HepG2 (cell line): ENCODE data around the gene ACTR3. TPM values are rescaled to one million over a fixed set of nuclear protein-coding genes. Genes with fewer than 3 reads are reported as not detected.

Source experiments
- CBX1 ChIP-seq: IDR thresholded peaks from one replicate; pipeline ENCODE4 v1.6.1; 2016; ENCODE audit warnings: antibody characterized with exemption, low read depth
- EHMT2 ChIP-seq: fragments of 200-600 bp; sonication (generic); IDR thresholded peaks from 2 replicates; pipeline ENCODE4 v1.7.0; 2017; ENCODE audit warnings: antibody characterized with exemption, low read depth, low read length, borderline replicate concordance
- GATAD2A ChIP-seq: IDR thresholded peaks from 2 replicates; pipeline ENCODE4 v1.6.1; 2016
- NFIC ChIP-seq: IDR thresholded peaks from 2 replicates; pipeline ENCODE4 v1.6.1; 2012; ENCODE audit warnings: mild to moderate bottlenecking, low read length, inconsistent platforms
- RFXAP ChIP-seq: sonication (generic); formaldehyde crosslinking; IDR thresholded peaks from 2 replicates; pipeline ENCODE4 v1.4.0; 2020; ENCODE audit warnings: missing genetic modification reagents, borderline replicate concordance
- SOX6 ChIP-seq, 2 experiments: fragments of 450-650 bp in 1 of 2; sonication (generic) in 1 of 2; formaldehyde crosslinking in 1 of 2; IDR thresholded peaks; 2 replicates each; pipeline versions ENCODE4 v1.4.0 to v1.6.1; 2017 to 2020; ENCODE audit warnings: antibody characterized with exemption in 1 of 2, mild to moderate bottlenecking in 1 of 2, missing genetic modification reagents in 1 of 2
- ZBTB37 ChIP-seq: sonication (generic); formaldehyde crosslinking; IDR thresholded peaks from 2 replicates; pipeline ENCODE4 v1.4.0; 2020; ENCODE audit warnings: mild to moderate bottlenecking, missing genetic modification reagents
- ZEB1 ChIP-seq: IDR thresholded peaks from 2 replicates; pipeline ENCODE4 v1.6.1; 2012; ENCODE audit warnings: mild to moderate bottlenecking, low read depth, inconsistent platforms; ENCODE audit not compliant: insufficient replicate concordance
- ZFX ChIP-seq: sonication (generic); formaldehyde crosslinking; IDR thresholded peaks from 2 replicates; pipeline ENCODE4 v1.4.0; 2020; ENCODE audit warnings: mild to moderate bottlenecking, low read depth, missing genetic modification reagents, moderate library complexity
- polyA plus RNA-seq, 8 experiments: library from polyadenylated mRNA; depleted of rRNA in 3 of 8; stranded (reverse) in 7 of 8; unstranded in 1 of 8; fragments of >200 nt; fragmentation: Illumina TruSeq in 4 of 8; extraction: Trizol in 4 of 8; gene quantifications; 2 replicates each; pipeline versions ENCODE4 v1.2.1 to v1.2.3, GENCODE V29; 2011 to 2016; ENCODE audit warnings: low read depth in 4 of 8, missing spikeins in 1 of 8, mixed read lengths in 1 of 8; ENCODE audit not compliant: insufficient read depth in 1 of 8
- total RNA-seq, 5 experiments: library from RNA; depleted of rRNA; stranded (reverse); fragments of >200 nt; fragmentation: Illumina TruSeq; extraction: Trizol; gene quantifications; 2 replicates each; pipeline ENCODE4 v1.2.3, GENCODE V29; 2016; ENCODE audit warnings: low read depth in 1 of 5
- TF ChIP-seq, protein P1 (sequence below): sonication (generic); formaldehyde crosslinking; IDR thresholded peaks from 2 replicates; pipeline ENCODE4 v1.4.0; 2020; ENCODE audit warnings: missing genetic modification reagents
- TF ChIP-seq, protein P2 (sequence below): sonication (generic); formaldehyde crosslinking; IDR thresholded peaks from 2 replicates; pipeline ENCODE4 v1.5.1; 2020; ENCODE audit warnings: missing genetic modification reagents, mild to moderate bottlenecking, borderline replicate concordance
- TF ChIP-seq, protein P3 (sequence below): sonication (generic); formaldehyde crosslinking; IDR thresholded peaks from 2 replicates; pipeline ENCODE4 v1.8.0; 2022; ENCODE audit warnings: mild to moderate bottlenecking, missing genetic modification reagents; ENCODE audit not compliant: insufficient replicate concordance
- TF ChIP-seq, protein P4 (sequence below): sonication (generic); formaldehyde crosslinking; IDR thresholded peaks from 2 replicates; pipeline ENCODE4 v1.4.0; 2020; ENCODE audit warnings: missing genetic modification reagents
- TF ChIP-seq, protein P5 (sequence below): sonication (generic); formaldehyde crosslinking; IDR thresholded peaks from 2 replicates; pipeline ENCODE4 v1.4.0; 2020; ENCODE audit warnings: mild to moderate bottlenecking, low read depth, missing genetic modification reagents

Gene ACTR3
- total and polyA plus RNA-seq, 2 of the 13 experiments (the other 11 are each of a cell fraction or from before 2014, with no cell fraction given) = 123 to 225 TPM

GRCh38 chr2:113876503-113877387, 13.1 kb upstream of the ACTR3 start (continued):
- TF ChIP-seq RFXAP (peak; percentile 52), NFIC (peak; percentile 67), EHMT2 (no peak), ZFX (CRISPR knock-in tag) (peak; percentile 82), GATAD2A (CRISPR knock-in tag) (peak; percentile 90), ZBTB37 (CRISPR knock-in tag) (peak; percentile 68), ZEB1 (peak; percentile 94), CBX1 (peak; percentile 72), SOX6 (IDR thresholded peaks at IDR 0.05) (no peak), SOX6 (CRISPR knock-in tag; IDR thresholded peaks at IDR 0.05) (peak; percentile 85)
- TF ChIP-seq, protein P1, sequence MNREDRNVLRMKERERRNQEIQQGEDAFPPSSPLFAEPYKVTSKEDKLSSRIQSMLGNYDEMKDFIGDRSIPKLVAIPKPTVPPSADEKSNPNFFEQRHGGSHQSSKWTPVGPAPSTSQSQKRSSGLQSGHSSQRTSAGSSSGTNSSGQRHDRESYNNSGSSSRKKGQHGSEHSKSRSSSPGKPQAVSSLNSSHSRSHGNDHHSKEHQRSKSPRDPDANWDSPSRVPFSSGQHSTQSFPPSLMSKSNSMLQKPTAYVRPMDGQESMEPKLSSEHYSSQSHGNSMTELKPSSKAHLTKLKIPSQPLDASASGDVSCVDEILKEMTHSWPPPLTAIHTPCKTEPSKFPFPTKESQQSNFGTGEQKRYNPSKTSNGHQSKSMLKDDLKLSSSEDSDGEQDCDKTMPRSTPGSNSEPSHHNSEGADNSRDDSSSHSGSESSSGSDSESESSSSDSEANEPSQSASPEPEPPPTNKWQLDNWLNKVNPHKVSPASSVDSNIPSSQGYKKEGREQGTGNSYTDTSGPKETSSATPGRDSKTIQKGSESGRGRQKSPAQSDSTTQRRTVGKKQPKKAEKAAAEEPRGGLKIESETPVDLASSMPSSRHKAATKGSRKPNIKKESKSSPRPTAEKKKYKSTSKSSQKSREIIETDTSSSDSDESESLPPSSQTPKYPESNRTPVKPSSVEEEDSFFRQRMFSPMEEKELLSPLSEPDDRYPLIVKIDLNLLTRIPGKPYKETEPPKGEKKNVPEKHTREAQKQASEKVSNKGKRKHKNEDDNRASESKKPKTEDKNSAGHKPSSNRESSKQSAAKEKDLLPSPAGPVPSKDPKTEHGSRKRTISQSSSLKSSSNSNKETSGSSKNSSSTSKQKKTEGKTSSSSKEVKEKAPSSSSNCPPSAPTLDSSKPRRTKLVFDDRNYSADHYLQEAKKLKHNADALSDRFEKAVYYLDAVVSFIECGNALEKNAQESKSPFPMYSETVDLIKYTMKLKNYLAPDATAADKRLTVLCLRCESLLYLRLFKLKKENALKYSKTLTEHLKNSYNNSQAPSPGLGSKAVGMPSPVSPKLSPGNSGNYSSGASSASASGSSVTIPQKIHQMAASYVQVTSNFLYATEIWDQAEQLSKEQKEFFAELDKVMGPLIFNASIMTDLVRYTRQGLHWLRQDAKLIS (CRISPR knock-in tag) = no peak
- TF ChIP-seq, protein P2, sequence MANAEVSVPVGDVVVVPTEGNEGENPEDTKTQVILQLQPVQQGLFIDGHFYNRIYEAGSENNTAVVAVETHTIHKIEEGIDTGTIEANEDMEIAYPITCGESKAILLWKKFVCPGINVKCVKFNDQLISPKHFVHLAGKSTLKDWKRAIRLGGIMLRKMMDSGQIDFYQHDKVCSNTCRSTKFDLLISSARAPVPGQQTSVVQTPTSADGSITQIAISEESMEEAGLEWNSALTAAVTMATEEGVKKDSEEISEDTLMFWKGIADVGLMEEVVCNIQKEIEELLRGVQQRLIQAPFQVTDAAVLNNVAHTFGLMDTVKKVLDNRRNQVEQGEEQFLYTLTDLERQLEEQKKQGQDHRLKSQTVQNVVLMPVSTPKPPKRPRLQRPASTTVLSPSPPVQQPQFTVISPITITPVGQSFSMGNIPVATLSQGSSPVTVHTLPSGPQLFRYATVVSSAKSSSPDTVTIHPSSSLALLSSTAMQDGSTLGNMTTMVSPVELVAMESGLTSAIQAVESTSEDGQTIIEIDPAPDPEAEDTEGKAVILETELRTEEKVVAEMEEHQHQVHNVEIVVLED (CRISPR knock-in tag) = no peak
- TF ChIP-seq, protein P3, sequence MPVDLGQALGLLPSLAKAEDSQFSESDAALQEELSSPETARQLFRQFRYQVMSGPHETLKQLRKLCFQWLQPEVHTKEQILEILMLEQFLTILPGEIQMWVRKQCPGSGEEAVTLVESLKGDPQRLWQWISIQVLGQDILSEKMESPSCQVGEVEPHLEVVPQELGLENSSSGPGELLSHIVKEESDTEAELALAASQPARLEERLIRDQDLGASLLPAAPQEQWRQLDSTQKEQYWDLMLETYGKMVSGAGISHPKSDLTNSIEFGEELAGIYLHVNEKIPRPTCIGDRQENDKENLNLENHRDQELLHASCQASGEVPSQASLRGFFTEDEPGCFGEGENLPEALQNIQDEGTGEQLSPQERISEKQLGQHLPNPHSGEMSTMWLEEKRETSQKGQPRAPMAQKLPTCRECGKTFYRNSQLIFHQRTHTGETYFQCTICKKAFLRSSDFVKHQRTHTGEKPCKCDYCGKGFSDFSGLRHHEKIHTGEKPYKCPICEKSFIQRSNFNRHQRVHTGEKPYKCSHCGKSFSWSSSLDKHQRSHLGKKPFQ = no peak
- TF ChIP-seq, protein P4, sequence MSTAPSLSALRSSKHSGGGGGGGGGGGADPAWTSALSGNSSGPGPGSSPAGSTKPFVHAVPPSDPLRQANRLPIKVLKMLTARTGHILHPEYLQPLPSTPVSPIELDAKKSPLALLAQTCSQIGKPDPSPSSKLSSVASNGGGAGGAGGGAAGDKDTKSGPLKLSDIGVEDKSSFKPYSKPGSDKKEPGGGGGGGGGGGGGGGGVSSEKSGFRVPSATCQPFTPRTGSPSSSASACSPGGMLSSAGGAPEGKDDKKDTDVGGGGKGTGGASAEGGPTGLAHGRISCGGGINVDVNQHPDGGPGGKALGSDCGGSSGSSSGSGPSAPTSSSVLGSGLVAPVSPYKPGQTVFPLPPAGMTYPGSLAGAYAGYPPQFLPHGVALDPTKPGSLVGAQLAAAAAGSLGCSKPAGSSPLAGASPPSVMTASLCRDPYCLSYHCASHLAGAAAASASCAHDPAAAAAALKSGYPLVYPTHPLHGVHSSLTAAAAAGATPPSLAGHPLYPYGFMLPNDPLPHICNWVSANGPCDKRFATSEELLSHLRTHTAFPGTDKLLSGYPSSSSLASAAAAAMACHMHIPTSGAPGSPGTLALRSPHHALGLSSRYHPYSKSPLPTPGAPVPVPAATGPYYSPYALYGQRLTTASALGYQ (CRISPR knock-in tag) = no peak; the same call in 1 of the 2 replicates
- TF ChIP-seq, protein P5, sequence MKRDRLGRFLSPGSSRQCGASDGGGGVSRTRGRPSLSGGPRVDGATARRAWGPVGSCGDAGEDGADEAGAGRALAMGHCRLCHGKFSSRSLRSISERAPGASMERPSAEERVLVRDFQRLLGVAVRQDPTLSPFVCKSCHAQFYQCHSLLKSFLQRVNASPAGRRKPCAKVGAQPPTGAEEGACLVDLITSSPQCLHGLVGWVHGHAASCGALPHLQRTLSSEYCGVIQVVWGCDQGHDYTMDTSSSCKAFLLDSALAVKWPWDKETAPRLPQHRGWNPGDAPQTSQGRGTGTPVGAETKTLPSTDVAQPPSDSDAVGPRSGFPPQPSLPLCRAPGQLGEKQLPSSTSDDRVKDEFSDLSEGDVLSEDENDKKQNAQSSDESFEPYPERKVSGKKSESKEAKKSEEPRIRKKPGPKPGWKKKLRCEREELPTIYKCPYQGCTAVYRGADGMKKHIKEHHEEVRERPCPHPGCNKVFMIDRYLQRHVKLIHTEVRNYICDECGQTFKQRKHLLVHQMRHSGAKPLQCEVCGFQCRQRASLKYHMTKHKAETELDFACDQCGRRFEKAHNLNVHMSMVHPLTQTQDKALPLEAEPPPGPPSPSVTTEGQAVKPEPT (CRISPR knock-in tag) = no peak
